ENCODE results near the gene CHIA. TPM values are rescaled to one million over a fixed set of nuclear protein-coding genes. Genes with fewer than 3 reads are reported as not detected.

Gene CHIA
- total and polyA plus RNA-seq, 9 of the 15 experiments (the other 6 are each of a cell fraction or from before 2014, with no cell fraction given), result not detected

DNA sequence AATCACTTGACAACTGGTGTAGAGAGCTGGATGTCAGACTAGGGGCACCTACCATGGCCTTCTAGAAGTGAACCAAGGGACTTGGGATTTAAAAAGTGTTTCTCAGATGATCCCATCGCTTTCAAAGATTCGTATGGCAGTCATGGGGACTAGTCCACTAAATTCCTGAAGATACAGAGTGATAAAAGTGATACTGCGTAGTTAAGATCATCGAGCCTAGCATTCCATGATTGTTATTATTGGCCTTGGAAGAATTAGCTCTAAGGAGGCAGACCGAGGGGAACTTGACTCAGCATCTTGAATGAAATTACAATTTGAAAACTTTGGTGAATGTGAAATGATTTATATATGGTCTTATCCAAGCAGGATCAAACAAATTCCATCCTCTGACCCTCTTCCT is 1.3 kb upstream of the CHIA start:
- no peaks in the 10 kb centered on the region for H3K79me2 ChIP-seq (ENCODE audit: control insufficient read depth, insufficient read depth, low read length)
- FAIRE-seq, result no peak
- TF ChIP-seq, protein P1, sequence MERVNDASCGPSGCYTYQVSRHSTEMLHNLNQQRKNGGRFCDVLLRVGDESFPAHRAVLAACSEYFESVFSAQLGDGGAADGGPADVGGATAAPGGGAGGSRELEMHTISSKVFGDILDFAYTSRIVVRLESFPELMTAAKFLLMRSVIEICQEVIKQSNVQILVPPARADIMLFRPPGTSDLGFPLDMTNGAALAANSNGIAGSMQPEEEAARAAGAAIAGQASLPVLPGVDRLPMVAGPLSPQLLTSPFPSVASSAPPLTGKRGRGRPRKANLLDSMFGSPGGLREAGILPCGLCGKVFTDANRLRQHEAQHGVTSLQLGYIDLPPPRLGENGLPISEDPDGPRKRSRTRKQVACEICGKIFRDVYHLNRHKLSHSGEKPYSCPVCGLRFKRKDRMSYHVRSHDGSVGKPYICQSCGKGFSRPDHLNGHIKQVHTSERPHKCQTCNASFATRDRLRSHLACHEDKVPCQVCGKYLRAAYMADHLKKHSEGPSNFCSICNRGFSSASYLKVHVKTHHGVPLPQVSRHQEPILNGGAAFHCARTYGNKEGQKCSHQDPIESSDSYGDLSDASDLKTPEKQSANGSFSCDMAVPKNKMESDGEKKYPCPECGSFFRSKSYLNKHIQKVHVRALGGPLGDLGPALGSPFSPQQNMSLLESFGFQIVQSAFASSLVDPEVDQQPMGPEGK (CRISPR knock-in tag; IDR thresholded peaks at IDR 0.05; ENCODE audit: borderline replicate concordance), result no peak
- TF ChIP-seq, protein P2, sequence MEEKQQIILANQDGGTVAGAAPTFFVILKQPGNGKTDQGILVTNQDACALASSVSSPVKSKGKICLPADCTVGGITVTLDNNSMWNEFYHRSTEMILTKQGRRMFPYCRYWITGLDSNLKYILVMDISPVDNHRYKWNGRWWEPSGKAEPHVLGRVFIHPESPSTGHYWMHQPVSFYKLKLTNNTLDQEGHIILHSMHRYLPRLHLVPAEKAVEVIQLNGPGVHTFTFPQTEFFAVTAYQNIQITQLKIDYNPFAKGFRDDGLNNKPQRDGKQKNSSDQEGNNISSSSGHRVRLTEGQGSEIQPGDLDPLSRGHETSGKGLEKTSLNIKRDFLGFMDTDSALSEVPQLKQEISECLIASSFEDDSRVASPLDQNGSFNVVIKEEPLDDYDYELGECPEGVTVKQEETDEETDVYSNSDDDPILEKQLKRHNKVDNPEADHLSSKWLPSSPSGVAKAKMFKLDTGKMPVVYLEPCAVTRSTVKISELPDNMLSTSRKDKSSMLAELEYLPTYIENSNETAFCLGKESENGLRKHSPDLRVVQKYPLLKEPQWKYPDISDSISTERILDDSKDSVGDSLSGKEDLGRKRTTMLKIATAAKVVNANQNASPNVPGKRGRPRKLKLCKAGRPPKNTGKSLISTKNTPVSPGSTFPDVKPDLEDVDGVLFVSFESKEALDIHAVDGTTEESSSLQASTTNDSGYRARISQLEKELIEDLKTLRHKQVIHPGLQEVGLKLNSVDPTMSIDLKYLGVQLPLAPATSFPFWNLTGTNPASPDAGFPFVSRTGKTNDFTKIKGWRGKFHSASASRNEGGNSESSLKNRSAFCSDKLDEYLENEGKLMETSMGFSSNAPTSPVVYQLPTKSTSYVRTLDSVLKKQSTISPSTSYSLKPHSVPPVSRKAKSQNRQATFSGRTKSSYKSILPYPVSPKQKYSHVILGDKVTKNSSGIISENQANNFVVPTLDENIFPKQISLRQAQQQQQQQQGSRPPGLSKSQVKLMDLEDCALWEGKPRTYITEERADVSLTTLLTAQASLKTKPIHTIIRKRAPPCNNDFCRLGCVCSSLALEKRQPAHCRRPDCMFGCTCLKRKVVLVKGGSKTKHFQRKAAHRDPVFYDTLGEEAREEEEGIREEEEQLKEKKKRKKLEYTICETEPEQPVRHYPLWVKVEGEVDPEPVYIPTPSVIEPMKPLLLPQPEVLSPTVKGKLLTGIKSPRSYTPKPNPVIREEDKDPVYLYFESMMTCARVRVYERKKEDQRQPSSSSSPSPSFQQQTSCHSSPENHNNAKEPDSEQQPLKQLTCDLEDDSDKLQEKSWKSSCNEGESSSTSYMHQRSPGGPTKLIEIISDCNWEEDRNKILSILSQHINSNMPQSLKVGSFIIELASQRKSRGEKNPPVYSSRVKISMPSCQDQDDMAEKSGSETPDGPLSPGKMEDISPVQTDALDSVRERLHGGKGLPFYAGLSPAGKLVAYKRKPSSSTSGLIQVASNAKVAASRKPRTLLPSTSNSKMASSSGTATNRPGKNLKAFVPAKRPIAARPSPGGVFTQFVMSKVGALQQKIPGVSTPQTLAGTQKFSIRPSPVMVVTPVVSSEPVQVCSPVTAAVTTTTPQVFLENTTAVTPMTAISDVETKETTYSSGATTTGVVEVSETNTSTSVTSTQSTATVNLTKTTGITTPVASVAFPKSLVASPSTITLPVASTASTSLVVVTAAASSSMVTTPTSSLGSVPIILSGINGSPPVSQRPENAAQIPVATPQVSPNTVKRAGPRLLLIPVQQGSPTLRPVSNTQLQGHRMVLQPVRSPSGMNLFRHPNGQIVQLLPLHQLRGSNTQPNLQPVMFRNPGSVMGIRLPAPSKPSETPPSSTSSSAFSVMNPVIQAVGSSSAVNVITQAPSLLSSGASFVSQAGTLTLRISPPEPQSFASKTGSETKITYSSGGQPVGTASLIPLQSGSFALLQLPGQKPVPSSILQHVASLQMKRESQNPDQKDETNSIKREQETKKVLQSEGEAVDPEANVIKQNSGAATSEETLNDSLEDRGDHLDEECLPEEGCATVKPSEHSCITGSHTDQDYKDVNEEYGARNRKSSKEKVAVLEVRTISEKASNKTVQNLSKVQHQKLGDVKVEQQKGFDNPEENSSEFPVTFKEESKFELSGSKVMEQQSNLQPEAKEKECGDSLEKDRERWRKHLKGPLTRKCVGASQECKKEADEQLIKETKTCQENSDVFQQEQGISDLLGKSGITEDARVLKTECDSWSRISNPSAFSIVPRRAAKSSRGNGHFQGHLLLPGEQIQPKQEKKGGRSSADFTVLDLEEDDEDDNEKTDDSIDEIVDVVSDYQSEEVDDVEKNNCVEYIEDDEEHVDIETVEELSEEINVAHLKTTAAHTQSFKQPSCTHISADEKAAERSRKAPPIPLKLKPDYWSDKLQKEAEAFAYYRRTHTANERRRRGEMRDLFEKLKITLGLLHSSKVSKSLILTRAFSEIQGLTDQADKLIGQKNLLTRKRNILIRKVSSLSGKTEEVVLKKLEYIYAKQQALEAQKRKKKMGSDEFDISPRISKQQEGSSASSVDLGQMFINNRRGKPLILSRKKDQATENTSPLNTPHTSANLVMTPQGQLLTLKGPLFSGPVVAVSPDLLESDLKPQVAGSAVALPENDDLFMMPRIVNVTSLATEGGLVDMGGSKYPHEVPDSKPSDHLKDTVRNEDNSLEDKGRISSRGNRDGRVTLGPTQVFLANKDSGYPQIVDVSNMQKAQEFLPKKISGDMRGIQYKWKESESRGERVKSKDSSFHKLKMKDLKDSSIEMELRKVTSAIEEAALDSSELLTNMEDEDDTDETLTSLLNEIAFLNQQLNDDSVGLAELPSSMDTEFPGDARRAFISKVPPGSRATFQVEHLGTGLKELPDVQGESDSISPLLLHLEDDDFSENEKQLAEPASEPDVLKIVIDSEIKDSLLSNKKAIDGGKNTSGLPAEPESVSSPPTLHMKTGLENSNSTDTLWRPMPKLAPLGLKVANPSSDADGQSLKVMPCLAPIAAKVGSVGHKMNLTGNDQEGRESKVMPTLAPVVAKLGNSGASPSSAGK (IDR thresholded peaks at IDR 0.05), result no peak
- no peak for TF ChIP-seq BRD4 (IDR thresholded peaks at IDR 0.05)
- no peak for TF ChIP-seq CHCHD3 (CRISPR knock-in tag; IDR thresholded peaks at IDR 0.05)

More for the DNA sequence above, 1.3 kb upstream of the CHIA start:
- DNase-seq (ENCODE audit: extremely low read depth in 1 of 4, low spot score in 3 of 4), result no peak
- no TSS peak for BruUV-seq (replicated peaks)
- ChIA-PET POLR2A (interaction anchor here (0.6 kb wide), 1 partner anchor 774 kb away, joined by 3 read pairs; no protein-coding TSS in a partner anchor), CTCF (ENCODE audit: low intra/inter-chr PET ratio) (no interaction called here)
- H3K27me3 ChIP-seq (ENCODE audit: control insufficient read depth in 2 of 2, insufficient read depth in 2 of 2, low read length in 2 of 2), result peaks cover 0 to 5% of the 10 kb centered on the region in 2 experiments; a peak in 1 of 5 replicates
- no peak for ATAC-seq
- no peaks in the 10 kb centered on the region for H3K9me1 ChIP-seq (ENCODE audit: control insufficient read depth, insufficient read depth, low read length)
- H3K9ac ChIP-seq (ENCODE audit: insufficient read depth in 1 of 2, low read depth in 2 of 2, low read length in 2 of 2), result no peak overlapping the region
- WGBS (ENCODE audit: insufficient coverage, low coverage, missing lambda C conversion rate), result 0% methylated on average over 5 of the region's 5 CpGs
- H3K27ac ChIP-seq (ENCODE audit: extremely low read depth, low read depth, low read length), result no peak overlapping the region
- H3K36me3 ChIP-seq (ENCODE audit: control insufficient read depth, insufficient read depth, low read length), result no peaks in the 10 kb centered on the region
- in situ Hi-C loops (cut with MboI), result no loop called here
- intact Hi-C loops (cut with micrococcal nuclease), result no loop called here
- no peak overlapping the region for H3K4me3 ChIP-seq
- no peaks in the 10 kb centered on the region for H4K20me1 ChIP-seq (replicated peaks; ENCODE audit: control insufficient read depth, insufficient read depth, low read length)
- H3K4me2 ChIP-seq (ENCODE audit: insufficient read depth, low read length), result no peak overlapping the region
- no peaks in the 10 kb centered on the region for H3K4me1 ChIP-seq (replicated peaks in 1 of 2; ENCODE audit: control insufficient read depth in 2 of 2, insufficient read depth in 2 of 2, low read length in 2 of 2)
- no peaks in the 10 kb centered on the region; the same call in 1 of the 2 replicates for H3K9me3 ChIP-seq (replicated peaks; ENCODE audit: control insufficient read depth, insufficient read depth, low read depth, low read length)
- H2AFZ ChIP-seq (ENCODE audit: low read depth, low read length), result no peak overlapping the region
